Peyer's patch (tissue), 4 donors: ENCODE data around the gene AJM1. TPM values are rescaled to one million over a fixed set of nuclear protein-coding genes. Genes with fewer than 3 reads are reported as not detected.
"Not testable (repeated sequence)": the region's sequence is repeated elsewhere in the genome, so short reads cannot be mapped to it uniquely, and the experiment has no call there.

Experiments
- DNase-seq, 3 donors: peaks; one replicate each; pipeline ENCODE4 v3.0.0-alpha.2; 2017 to 2019
- H3K27ac ChIP-seq, 4 donors: fragments of 200-600 bp; sonication (generic); one replicate each; pipeline ENCODE4 v1.5.1; 2016 to 2019
- H3K27me3 ChIP-seq, 2 donors: fragments of 200-600 bp; sonication (generic); one replicate each; pipeline ENCODE4 v1.5.1; 2019
- H3K36me3 ChIP-seq, 3 donors: fragments of 200-600 bp; sonication (generic); one replicate each; pipeline ENCODE4 v1.5.1; 2016 to 2019
- H3K4me1 ChIP-seq, 4 donors: fragments of 200-600 bp; sonication (generic); one replicate each; pipeline ENCODE4 v1.5.1; 2016 to 2019
- H3K4me3 ChIP-seq, 4 donors: fragments of 200-600 bp; sonication (generic); 1 replicate in 3 of 4; 2 replicates in 1 of 4; pipeline ENCODE4 v1.5.1; 2016 to 2019; ENCODE audit warnings: mild to moderate bottlenecking in 1 of 4
- H3K9me3 ChIP-seq, 4 donors: fragments of 200-600 bp; sonication (generic); one replicate each; pipeline ENCODE4 v1.5.1; 2016 to 2019; ENCODE audit warnings: mild to moderate bottlenecking in 1 of 4
- POLR2A ChIP-seq, 2 donors: fragments of 450-650 bp; IDR thresholded peaks; one replicate each; pipeline ENCODE4 v1.5.1; 2017; ENCODE audit warnings: antibody characterized with exemption in 2 of 2, mild to moderate bottlenecking in 2 of 2, moderate library complexity in 2 of 2
- total RNA-seq, 4 donors: library from RNA; depleted of rRNA; stranded (reverse); fragments of >200 nt; gene quantifications; one replicate each; pipeline ENCODE4 v1.1.0, GENCODE V29; 2016
- TF ChIP-seq, protein P1 (sequence below), 6 experiments: fragments of 450-650 bp in 4 of 6; fragments of 200-600 bp in 2 of 6; sonication (generic) in 1 of 6; IDR thresholded peaks; one replicate each; pipeline ENCODE4 v1.5.1; 2017 to 2019; ENCODE audit warnings: antibody characterized with exemption in 6 of 6, mild to moderate bottlenecking in 3 of 6, moderate library complexity in 1 of 6

AJM1 gene
- total RNA-seq, 4 donors from 2014 or later, result 4.1 to 17.4 (median 9.2) TPM

GRCh38 chr9:136875155-136875554 lies 32.9 kb downstream of the AJM1 start:
- H3K27ac ChIP-seq, result no peak overlapping the region
- TF ChIP-seq POLR2A (IDR thresholded peaks at IDR 0.05), result no peak
- TF ChIP-seq, protein P1, sequence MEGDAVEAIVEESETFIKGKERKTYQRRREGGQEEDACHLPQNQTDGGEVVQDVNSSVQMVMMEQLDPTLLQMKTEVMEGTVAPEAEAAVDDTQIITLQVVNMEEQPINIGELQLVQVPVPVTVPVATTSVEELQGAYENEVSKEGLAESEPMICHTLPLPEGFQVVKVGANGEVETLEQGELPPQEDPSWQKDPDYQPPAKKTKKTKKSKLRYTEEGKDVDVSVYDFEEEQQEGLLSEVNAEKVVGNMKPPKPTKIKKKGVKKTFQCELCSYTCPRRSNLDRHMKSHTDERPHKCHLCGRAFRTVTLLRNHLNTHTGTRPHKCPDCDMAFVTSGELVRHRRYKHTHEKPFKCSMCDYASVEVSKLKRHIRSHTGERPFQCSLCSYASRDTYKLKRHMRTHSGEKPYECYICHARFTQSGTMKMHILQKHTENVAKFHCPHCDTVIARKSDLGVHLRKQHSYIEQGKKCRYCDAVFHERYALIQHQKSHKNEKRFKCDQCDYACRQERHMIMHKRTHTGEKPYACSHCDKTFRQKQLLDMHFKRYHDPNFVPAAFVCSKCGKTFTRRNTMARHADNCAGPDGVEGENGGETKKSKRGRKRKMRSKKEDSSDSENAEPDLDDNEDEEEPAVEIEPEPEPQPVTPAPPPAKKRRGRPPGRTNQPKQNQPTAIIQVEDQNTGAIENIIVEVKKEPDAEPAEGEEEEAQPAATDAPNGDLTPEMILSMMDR (IDR thresholded peaks at IDR 0.05), result no peak
- no peaks in the 10 kb centered on the region for H3K4me1 ChIP-seq
- H3K36me3 ChIP-seq, result no peaks in the 10 kb centered on the region
- H3K9me3 ChIP-seq, result peaks cover 0 to 5% (median 0%) of the 10 kb centered on the region in 4 donors
- H3K27me3 ChIP-seq, result no peaks in the 10 kb centered on the region
- DNase-seq, result no peak
- H3K4me3 ChIP-seq, result no peak overlapping the region

- Histone ChIP-seq H3K27ac (no peak overlapping the region), H3K9me3 (peaks cover 0 to 5% (median 0%) of the 10 kb centered on the region in 4 donors), H3K27me3 (no peaks in the 10 kb centered on the region), H3K4me1 (peaks cover 0 to 4% (median 2%) of the 10 kb centered on the region in 4 donors), H3K36me3 (no peaks in the 10 kb centered on the region), H3K4me3 (no peak overlapping the region)
- DNase-seq, result no peak
- TF ChIP-seq, protein P1 (IDR thresholded peaks at IDR 0.05), result no peak
- no peak for TF ChIP-seq POLR2A (IDR thresholded peaks at IDR 0.05)
Observed at GRCh38 chr9:136876476-136876875, 34.2 kb downstream of the AJM1 start.

DNA sequence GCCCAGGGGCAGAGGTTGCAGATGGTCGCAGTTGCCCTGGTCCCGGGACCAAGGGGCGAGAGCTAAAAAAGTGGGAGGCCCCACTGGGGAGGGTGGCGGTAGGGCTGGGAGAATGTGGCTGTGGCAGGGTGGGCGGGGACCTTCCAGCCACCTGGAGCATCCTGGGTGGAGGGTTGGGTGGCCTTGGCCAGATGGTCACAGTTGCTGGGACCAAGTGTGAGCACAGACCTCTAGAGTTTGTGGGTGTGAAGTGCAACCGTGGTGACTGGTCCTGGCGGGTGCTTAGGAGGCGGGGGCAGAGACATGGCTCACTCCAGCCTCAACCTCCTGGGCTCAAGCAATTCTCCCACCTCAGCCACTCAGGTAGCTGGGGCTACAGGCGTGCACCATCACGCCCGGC lies 38.4 kb downstream of the AJM1 start:
- no peaks in the 10 kb centered on the region for H3K9me3 ChIP-seq
- H3K4me1 ChIP-seq, result peaks cover 0 to 29% (median 14%) of the 10 kb centered on the region in 4 donors
- TF ChIP-seq POLR2A (IDR thresholded peaks at IDR 0.05), result no peak
- TF ChIP-seq, protein P1 (IDR thresholded peaks at IDR 0.05), result no peak
- no peak for DNase-seq
- H3K36me3 ChIP-seq, result no peaks in the 10 kb centered on the region
- no peaks in the 10 kb centered on the region for H3K27me3 ChIP-seq
- H3K27ac ChIP-seq, result no peak overlapping the region
- H3K4me3 ChIP-seq, result no peak overlapping the region

- no peaks in the 10 kb centered on the region for H3K36me3 ChIP-seq
- H3K4me1 ChIP-seq, result peaks cover 0 to 30% (median 15%) of the 10 kb centered on the region in 4 donors
- peak overlapping the region; percentile 25 to 43 (median 38) for H3K4me3 ChIP-seq
- no peaks in the 10 kb centered on the region for H3K27me3 ChIP-seq
- TF ChIP-seq, protein P1 (IDR thresholded peaks at IDR 0.05), result no peak
- TF ChIP-seq POLR2A (IDR thresholded peaks at IDR 0.05), result no peak
- no peaks in the 10 kb centered on the region for H3K9me3 ChIP-seq
- DNase-seq, result peak; percentile 65 to 73 (median 71)
- peak overlapping the region; percentile 73 to 81 (median 77) for H3K27ac ChIP-seq
Observed at GRCh38 chr9:136881691-136882108, 39.4 kb downstream of the AJM1 start.

DNA sequence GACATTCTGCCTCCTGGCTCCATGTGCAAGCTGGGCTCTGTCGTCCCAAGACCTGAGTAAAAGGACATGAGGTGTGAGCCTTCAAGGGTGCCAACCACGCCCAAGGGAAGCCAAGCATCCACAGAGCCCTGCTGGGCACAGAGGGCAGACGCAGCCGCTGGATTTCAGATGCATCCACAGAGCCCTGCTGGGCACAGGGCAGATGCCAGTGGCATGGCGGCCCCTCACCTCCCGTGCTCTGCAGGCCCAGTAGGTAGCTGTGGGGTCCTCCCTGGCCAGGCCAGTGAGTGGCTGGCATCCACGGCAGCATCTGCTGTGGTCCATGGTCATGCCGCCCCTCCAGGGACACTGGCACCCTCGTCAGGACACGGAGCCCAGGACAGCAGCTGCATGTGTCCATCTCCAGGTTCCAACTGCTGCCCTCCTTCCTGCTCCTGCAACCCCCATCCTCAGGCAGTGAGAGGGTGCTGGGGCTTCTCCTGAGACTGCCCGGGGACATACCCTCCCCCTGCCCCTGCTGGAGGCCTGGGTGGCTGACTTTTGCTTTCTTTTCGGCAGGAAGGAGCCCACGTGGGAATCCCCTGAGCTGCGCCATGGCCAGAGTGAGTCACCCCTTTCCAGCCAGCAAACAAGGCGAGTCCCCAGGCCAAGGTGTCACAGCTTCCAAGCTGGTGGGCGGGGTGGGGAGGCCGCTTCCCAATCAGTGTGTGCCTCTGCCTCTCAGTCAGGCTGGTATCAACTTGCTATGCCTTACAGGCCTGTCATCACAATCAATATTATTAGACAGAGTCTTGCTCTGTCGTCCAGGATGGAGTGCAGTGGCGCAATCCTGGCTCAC lies 40.0 kb downstream of the AJM1 start:
- Histone ChIP-seq H3K4me3 (peak overlapping the region; percentile 25 to 43 (median 38)), H3K27me3 (no peaks in the 10 kb centered on the region), H3K4me1 (peaks cover 0 to 34% (median 17%) of the 10 kb centered on the region in 4 donors), H3K36me3 (no peaks in the 10 kb centered on the region), H3K9me3 (no peaks in the 10 kb centered on the region), H3K27ac (peak overlapping the region; percentile 73 to 81 (median 77))
- DNase-seq, result peak; percentile 68 to 88 (median 76)
- no peak for TF ChIP-seq POLR2A (IDR thresholded peaks at IDR 0.05)
- TF ChIP-seq, protein P1 (IDR thresholded peaks at IDR 0.05), result peak in 3 of 6 experiments; percentile 9 to 28 (median 27)

DNA sequence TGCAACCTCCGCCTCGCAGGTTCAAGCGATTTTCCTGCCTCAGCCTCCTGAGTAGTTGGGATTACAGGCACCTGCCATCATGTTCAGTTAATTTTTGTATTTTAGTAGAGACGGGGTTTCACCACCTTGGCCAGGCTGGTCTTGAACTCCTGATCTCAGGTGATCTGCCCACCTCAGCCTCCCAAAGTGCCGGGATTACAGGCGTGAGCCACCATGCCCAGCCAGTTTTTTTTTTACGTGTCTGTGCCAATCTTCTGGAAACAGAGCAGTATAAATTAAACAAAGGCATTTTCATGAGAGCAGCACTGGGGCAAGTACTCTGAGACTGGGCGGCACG lies 40.6 kb downstream of the AJM1 start:
- H3K36me3 ChIP-seq, DNase-seq, H3K9me3 ChIP-seq, H3K27me3 ChIP-seq: not testable (repeated sequence)
- Histone ChIP-seq H3K27ac (peak overlapping the region; percentile 73 to 81 (median 77)), H3K4me3 (peak overlapping the region in 1 of 4 donors; percentile 38), H3K4me1 (peaks cover 0 to 40% (median 18%) of the 10 kb centered on the region in 4 donors)

GRCh38 chr9:136883670-136884069 lies 41.4 kb downstream of the AJM1 start:
- not testable (repeated sequence) for H3K27me3 ChIP-seq, H3K36me3 ChIP-seq, DNase-seq, H3K9me3 ChIP-seq, H3K4me3 ChIP-seq, H3K27ac ChIP-seq
- peaks cover 0 to 40% (median 18%) of the 10 kb centered on the region in 4 donors for H3K4me1 ChIP-seq
